HEK293T (cell line): ENCODE results near the gene DHRSX.

Experiments used
- ARNT ChIP-seq: fragments of 450-650 bp; IDR thresholded peaks from 2 replicates; pipeline ENCODE4 v1.6.1; 2017; ENCODE audit warnings: mild to moderate bottlenecking
- BHLHE40 ChIP-seq: fragments of 450-650 bp; IDR thresholded peaks from 2 replicates; pipeline ENCODE4 v1.6.1; 2016; ENCODE audit warnings: mild to moderate bottlenecking, moderate library complexity, borderline replicate concordance
- ELF4 ChIP-seq: fragments of 450-650 bp; IDR thresholded peaks from 2 replicates; pipeline ENCODE4 v1.6.1; 2017; ENCODE audit warnings: antibody characterized with exemption
- FOXK2 ChIP-seq: fragments of 450-650 bp; IDR thresholded peaks from 2 replicates; pipeline ENCODE4 v1.6.1; 2016; ENCODE audit warnings: mild to moderate bottlenecking
- FOXM1 ChIP-seq: fragments of 450-650 bp; IDR thresholded peaks from 2 replicates; pipeline ENCODE4 v1.6.1; 2017; ENCODE audit warnings: mild to moderate bottlenecking, borderline replicate concordance
- HDGF ChIP-seq: fragments of 450-650 bp; IDR thresholded peaks from 2 replicates; pipeline ENCODE4 v1.6.1; 2017; ENCODE audit warnings: antibody characterized with exemption, borderline replicate concordance
- L3MBTL2 ChIP-seq: fragments of 450-650 bp; conservative IDR thresholded peaks from 2 replicates; pipeline ENCODE4 v1.6.1; 2016; ENCODE audit warnings: mild to moderate bottlenecking
- NFRKB ChIP-seq: fragments of 450-650 bp; IDR thresholded peaks from 2 replicates; pipeline ENCODE4 v1.6.1; 2016; ENCODE audit warnings: mild to moderate bottlenecking, moderate library complexity
- SP1 ChIP-seq: fragments of 450-650 bp; IDR thresholded peaks from 2 replicates; pipeline ENCODE4 v1.6.1; 2017
- SUZ12 ChIP-seq: fragments of 450-650 bp; IDR thresholded peaks from 2 replicates; pipeline ENCODE4 v1.6.1; 2016; ENCODE audit warnings: mild to moderate bottlenecking
- TARDBP ChIP-seq: fragments of 450-650 bp; IDR thresholded peaks from 2 replicates; pipeline ENCODE4 v1.6.1; 2016
- ZNF384 ChIP-seq: fragments of 450-650 bp; IDR thresholded peaks from 2 replicates; pipeline ENCODE4 v1.6.1; 2016

DNA sequence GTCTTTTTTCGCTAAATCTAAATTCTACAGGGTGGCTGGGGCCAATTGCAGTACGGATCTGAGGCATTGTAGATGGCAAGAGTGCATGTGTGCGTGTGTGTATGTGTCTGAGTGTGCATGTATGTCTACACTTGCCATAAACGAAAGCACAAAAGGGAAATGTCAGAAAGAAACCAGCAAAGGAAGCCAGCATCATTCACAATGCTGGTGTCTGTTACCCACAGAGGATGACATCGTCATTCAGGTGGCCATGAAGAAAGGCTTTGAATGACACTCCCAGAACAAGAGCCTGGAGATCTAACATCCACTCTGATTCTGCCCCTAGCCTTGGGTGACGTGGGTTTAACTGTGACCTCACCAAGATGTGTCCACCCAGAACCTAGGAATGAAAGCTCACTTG, 124.6 kb downstream of the DHRSX start:
- TF ChIP-seq TARDBP (no peak), ARNT (no peak), FOXK2 (no peak), NFRKB (no peak), L3MBTL2 (no peak), SUZ12 (no peak), BHLHE40 (no peak), SP1 (no peak), HDGF (no peak), ELF4 (no peak), FOXM1 (no peak), ZNF384 (no peak)
